Measurements from ENCODE around the gene PTPRN2.

DNA sequence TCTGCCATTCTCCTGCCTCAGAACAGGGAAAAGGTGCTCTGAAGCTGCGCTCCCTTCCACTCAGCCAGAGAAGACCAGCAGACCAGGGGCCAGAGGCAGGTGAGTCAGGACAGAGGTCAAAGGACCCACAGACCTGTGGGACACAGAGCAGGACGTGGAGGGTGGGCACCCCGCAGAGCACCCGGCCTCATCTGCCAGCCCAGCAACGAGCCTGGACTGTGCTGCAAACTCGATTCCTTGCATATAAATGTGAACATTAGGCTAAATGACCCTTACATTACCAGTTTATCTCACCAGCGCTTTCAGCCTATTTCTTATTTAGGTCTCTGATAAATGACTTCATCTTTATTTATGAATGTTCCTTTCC is 50.1 kb downstream of the PTPRN2 start:
- TF ChIP-seq, protein P1, sequence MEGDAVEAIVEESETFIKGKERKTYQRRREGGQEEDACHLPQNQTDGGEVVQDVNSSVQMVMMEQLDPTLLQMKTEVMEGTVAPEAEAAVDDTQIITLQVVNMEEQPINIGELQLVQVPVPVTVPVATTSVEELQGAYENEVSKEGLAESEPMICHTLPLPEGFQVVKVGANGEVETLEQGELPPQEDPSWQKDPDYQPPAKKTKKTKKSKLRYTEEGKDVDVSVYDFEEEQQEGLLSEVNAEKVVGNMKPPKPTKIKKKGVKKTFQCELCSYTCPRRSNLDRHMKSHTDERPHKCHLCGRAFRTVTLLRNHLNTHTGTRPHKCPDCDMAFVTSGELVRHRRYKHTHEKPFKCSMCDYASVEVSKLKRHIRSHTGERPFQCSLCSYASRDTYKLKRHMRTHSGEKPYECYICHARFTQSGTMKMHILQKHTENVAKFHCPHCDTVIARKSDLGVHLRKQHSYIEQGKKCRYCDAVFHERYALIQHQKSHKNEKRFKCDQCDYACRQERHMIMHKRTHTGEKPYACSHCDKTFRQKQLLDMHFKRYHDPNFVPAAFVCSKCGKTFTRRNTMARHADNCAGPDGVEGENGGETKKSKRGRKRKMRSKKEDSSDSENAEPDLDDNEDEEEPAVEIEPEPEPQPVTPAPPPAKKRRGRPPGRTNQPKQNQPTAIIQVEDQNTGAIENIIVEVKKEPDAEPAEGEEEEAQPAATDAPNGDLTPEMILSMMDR (IDR thresholded peaks at IDR 0.05): no peak
- no peak for TF ChIP-seq ZFX (IDR thresholded peaks at IDR 0.05; ENCODE audit: borderline replicate concordance)
